GM19324 (cell line): Measurements from ENCODE around the gene TBX5.

ENCODE experiments used
- ATAC-seq: cut with Tn5 transposase; IDR thresholded peaks from one replicate; pipeline ENCODE4 v1.9.1; 2021; ENCODE audit warnings: mild to moderate bottlenecking, moderate library complexity; ENCODE audit not compliant: unreplicated experiment, low FRiP score

Gene TBX5

GRCh38 chr12:114334395-114334794 lies 71.5 kb downstream of the TBX5 start:
- no peak for ATAC-seq

- no peak for ATAC-seq
Measured at GRCh38 chr12:114328292-114328691, 77.7 kb downstream of the TBX5 start.

GRCh38 chr12:114327765-114328164 lies 78.2 kb downstream of the TBX5 start:
- no peak for ATAC-seq

- ATAC-seq, result no peak
Measured at GRCh38 chr12:114321524-114321923, 84.4 kb downstream of the TBX5 start.

GRCh38 chr12:114320968-114321367 lies 85.0 kb downstream of the TBX5 start:
- ATAC-seq, result no peak

GRCh38 chr12:114320101-114320500 lies 85.8 kb downstream of the TBX5 start:
- no peak for ATAC-seq

GRCh38 chr12:114319422-114319821 lies 86.5 kb downstream of the TBX5 start:
- no peak for ATAC-seq

- no peak for ATAC-seq
Measured at GRCh38 chr12:114318984-114319383, 87.0 kb downstream of the TBX5 start.

GRCh38 chr12:114316076-114316475 lies 89.9 kb downstream of the TBX5 start:
- no peak for ATAC-seq

- ATAC-seq, result no peak
Measured at GRCh38 chr12:114314974-114315720, 90.8 kb downstream of the TBX5 start.

- no peak for ATAC-seq
Measured at GRCh38 chr12:114314403-114314802, 91.5 kb downstream of the TBX5 start.

GRCh38 chr12:114313910-114314309 lies 92.0 kb downstream of the TBX5 start:
- no peak for ATAC-seq

GRCh38 chr12:114311974-114312373 lies 94.0 kb downstream of the TBX5 start:
- no peak for ATAC-seq

- no peak for ATAC-seq
Measured at GRCh38 chr12:114306646-114307045, 99.3 kb downstream of the TBX5 start.

GRCh38 chr12:114305446-114305845 lies 100.5 kb downstream of the TBX5 start:
- ATAC-seq, result no peak
